ENCODE measurements around the gene ZNF148.

Gene ZNF148

DNA sequence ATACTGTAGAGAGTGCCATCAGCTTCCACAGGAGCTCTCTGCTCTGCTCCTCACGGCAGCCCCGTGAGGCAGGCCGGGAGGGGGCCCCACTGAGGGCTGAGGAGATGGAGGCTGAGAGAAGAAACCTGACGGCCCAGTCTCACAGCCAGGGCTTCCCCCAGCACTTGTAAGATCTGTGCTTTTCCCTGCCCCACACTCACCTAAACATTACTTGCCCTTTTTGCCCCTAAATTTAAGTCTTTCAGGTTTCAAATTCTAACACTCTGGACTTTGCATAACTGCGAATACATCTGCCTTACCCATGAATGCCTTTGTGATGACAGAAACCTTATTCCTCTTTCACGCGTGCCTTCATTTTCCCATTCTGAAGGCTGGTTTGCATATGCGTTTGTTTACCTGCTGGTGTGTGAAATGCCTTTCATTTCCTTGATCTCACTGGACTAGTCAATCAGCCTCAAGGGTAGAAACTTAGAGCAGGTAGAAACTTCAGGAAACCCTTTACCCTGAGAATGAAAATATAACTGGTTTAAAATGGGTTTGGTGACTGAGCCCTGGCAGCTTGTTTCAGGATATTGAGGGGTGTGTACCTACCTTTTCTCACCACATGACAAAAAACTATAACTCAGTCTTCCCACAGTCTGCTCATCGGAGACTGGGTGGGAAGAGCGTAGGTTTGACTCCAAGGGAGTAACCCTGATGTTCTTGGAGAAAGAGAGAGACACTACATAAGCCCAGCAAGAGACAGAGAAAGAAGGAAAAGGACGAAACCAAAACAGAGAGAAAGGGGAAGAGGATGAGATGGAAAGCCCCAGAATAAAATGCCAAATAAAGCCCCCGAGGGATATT lies 182.7 kb downstream of the ZNF148 start:
- H3K4me3 ChIP-seq (ENCODE audit: control insufficient read depth, low read depth, low read length), result no peak overlapping the region
- DNase-seq (ENCODE audit: low read depth), result no peak
- TF ChIP-seq, protein P1, sequence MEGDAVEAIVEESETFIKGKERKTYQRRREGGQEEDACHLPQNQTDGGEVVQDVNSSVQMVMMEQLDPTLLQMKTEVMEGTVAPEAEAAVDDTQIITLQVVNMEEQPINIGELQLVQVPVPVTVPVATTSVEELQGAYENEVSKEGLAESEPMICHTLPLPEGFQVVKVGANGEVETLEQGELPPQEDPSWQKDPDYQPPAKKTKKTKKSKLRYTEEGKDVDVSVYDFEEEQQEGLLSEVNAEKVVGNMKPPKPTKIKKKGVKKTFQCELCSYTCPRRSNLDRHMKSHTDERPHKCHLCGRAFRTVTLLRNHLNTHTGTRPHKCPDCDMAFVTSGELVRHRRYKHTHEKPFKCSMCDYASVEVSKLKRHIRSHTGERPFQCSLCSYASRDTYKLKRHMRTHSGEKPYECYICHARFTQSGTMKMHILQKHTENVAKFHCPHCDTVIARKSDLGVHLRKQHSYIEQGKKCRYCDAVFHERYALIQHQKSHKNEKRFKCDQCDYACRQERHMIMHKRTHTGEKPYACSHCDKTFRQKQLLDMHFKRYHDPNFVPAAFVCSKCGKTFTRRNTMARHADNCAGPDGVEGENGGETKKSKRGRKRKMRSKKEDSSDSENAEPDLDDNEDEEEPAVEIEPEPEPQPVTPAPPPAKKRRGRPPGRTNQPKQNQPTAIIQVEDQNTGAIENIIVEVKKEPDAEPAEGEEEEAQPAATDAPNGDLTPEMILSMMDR (conservative IDR thresholded peaks at IDR 0.05; ENCODE audit: control insufficient read depth, insufficient read depth, low read depth, low read length), result no peak

DNA sequence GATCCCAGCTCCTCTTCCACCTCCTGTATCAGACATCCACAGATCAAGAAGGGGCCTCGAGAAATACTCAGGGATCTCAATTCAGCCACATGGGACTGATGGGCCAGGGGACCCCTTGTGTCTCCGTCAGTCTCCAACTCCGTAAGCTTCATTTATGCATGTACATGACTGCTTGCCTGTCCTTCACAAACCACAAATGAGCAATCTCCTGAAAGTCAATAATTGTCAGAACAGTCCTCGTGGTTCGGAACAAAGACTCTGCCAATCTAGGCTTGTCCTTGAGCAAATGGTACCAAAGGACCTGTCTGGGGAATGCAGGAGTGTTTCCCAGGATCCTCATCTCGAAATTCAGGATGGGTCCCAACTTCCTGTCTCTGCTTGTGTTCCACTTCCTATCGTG lies 183.4 kb downstream of the ZNF148 start:
- H3K4me3 ChIP-seq (ENCODE audit: control insufficient read depth, low read depth, low read length), result no peak overlapping the region
- TF ChIP-seq, protein P1 (conservative IDR thresholded peaks at IDR 0.05; ENCODE audit: control insufficient read depth, insufficient read depth, low read depth, low read length), result no peak
- DNase-seq (ENCODE audit: low read depth), result no peak

GRCh38 chr3:125191256-125191655 lies 183.9 kb downstream of the ZNF148 start:
- DNase-seq (ENCODE audit: low read depth), result peak; percentile 32
- TF ChIP-seq, protein P1 (conservative IDR thresholded peaks at IDR 0.05; ENCODE audit: control insufficient read depth, insufficient read depth, low read depth, low read length), result no peak
- no peak overlapping the region for H3K4me3 ChIP-seq (ENCODE audit: control insufficient read depth, low read depth, low read length)

DNA sequence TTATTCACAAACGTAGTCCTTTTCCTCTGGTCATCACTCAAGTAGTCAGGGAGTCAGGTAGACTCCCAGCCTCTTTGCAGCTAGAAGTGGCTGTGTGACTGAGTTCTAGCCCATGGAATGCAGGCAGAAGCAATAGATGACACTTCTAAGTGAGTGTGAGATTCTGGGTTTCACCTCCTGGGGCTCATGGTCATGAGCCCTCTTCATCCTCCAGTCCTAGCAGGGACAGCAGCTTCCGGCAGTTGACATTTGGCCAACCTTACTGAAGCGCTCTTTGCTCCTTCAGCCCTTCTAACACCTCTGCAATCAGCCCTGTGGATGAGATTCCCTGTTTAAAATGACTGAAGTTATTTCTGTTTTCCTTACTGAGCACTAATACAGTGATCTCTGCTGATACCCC lies 184.3 kb downstream of the ZNF148 start:
- no peak overlapping the region for H3K4me3 ChIP-seq (ENCODE audit: control insufficient read depth, low read depth, low read length)
- TF ChIP-seq, protein P1 (conservative IDR thresholded peaks at IDR 0.05; ENCODE audit: control insufficient read depth, insufficient read depth, low read depth, low read length), result no peak
- DNase-seq (ENCODE audit: low read depth), result no peak

- H3K4me3 ChIP-seq (ENCODE audit: control insufficient read depth, low read depth, low read length), result no peak overlapping the region
- DNase-seq (ENCODE audit: low read depth), result no peak
- TF ChIP-seq, protein P1 (conservative IDR thresholded peaks at IDR 0.05; ENCODE audit: control insufficient read depth, insufficient read depth, low read depth, low read length), result no peak
These were observed 185.6 kb downstream of the ZNF148 start for GRCh38 chr3:125189378-125190165.

DNA sequence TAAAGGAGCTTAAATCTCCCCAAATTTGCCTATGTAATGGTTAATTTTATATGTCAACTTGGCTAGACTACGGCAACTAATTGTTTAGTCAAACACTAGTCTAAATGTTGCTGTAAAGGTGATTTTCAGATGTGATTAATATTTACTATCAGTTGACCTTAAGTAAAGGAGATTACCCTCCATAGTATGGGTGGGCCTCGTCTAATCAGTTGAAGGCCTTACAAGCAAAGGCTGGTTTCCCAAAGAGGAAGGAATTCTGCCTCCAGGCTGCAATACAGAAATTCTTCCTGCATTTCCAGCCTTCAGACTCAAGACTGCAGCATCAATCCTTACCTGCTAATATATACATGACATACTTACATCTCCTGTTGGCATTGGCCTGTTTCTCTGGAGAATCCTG lies 186.2 kb downstream of the ZNF148 start:
- no peak for DNase-seq (ENCODE audit: low read depth)
- TF ChIP-seq, protein P1 (conservative IDR thresholded peaks at IDR 0.05; ENCODE audit: control insufficient read depth, insufficient read depth, low read depth, low read length), result no peak
- H3K4me3 ChIP-seq (ENCODE audit: control insufficient read depth, low read depth, low read length), result no peak overlapping the region
